Thyroid gland (tissue), 4 donors: ENCODE results near the gene OSBPL3. TPM values are rescaled to one million over a fixed set of nuclear protein-coding genes. Genes with fewer than 3 reads are reported as not detected.

Experiments
- DNase-seq, 2 donors: peaks; one replicate each; pipeline ENCODE4 v3.0.0-alpha.2; 2019
- H3K27ac ChIP-seq, 3 donors: fragments of 200-600 bp; sonication (generic); 1 replicate in 2 of 3; 2 replicates in 1 of 3; pipeline ENCODE4 v1.5.1; 2016 to 2019; ENCODE audit warnings: mild to moderate bottlenecking in 1 of 3, moderate library complexity in 1 of 3
- H3K27me3 ChIP-seq: fragments of 200-600 bp; sonication (generic); one replicate; pipeline ENCODE4 v1.5.1; 2019
- H3K36me3 ChIP-seq, 2 donors: fragments of 200-600 bp; sonication (generic); one replicate each; pipeline ENCODE4 v1.5.1; 2016 to 2019
- H3K4me1 ChIP-seq, 2 donors: fragments of 200-600 bp; sonication (generic); one replicate each; pipeline ENCODE4 v1.5.1; 2017 to 2019
- H3K4me3 ChIP-seq, 3 donors: fragments of 200-600 bp; sonication (generic); replicated peaks in 1 of 3; 1 replicate in 2 of 3; 2 replicates in 1 of 3; pipeline ENCODE4 v1.5.1; 2016; ENCODE audit warnings: mild to moderate bottlenecking in 1 of 3
- H3K9me3 ChIP-seq: fragments of 200-600 bp; sonication (generic); one replicate; pipeline ENCODE4 v1.5.1; 2017
- POLR2A ChIP-seq, 2 donors: fragments of 450-650 bp; IDR thresholded peaks; one replicate each; pipeline ENCODE4 v1.6.1; 2017; ENCODE audit warnings: antibody characterized with exemption in 2 of 2, mild to moderate bottlenecking in 2 of 2, moderate library complexity in 1 of 2
- WGBS, 2 donors: methylation state at CpG; one replicate each; pipeline ENCODE4 v1.1.5; 2017; 5-methylcytosine and 5-hydroxymethylcytosine counted together
- intact Hi-C: fragments of 100-400 bp; cut with DNase I; formaldehyde crosslinking; loops from one replicate; pipeline ENCODE4 v1.15.1; 2023
- total RNA-seq, 4 donors: library from RNA; depleted of rRNA; stranded (reverse); fragments of >200 nt; gene quantifications; one replicate each; pipeline ENCODE4 v1.2.3, GENCODE V29; 2016
- TF ChIP-seq, protein P1 (sequence below), 6 experiments: fragments of 200-600 bp in 3 of 6; fragments of 450-650 bp in 3 of 6; sonication (generic) in 3 of 6; IDR thresholded peaks; one replicate each; pipeline ENCODE4 v1.5.1; 2016 to 2019; ENCODE audit warnings: antibody characterized with exemption in 6 of 6, mild to moderate bottlenecking in 2 of 6, inconsistent platforms in 1 of 6, moderate library complexity in 1 of 6

The OSBPL3 gene
- total RNA-seq, 4 donors from 2014 or later = 22.1 to 41.7 (median 34.3) TPM

DNA sequence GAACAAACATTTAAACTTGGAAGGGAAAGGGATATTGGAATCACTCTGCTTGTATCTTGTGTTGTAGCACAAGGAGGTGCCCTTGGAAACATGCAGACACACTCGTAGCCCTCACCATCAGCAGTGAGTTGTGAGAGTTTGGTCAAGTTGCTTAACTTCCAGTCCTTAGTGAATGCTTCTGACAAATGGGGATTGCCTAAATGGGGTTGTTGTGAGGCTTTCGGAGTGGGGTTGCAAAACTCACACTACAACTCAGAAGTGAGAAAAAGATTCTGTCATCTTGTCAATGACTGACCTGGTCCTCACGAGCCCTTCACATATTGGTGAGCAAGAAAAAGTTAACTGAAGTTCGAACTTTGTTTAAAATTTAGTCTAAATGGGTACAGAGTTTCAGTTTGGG lies 193.7 kb downstream of the OSBPL3 start:
- Histone ChIP-seq H3K4me3 (no peak overlapping the region), H3K36me3 (no peaks in the 10 kb centered on the region), H3K4me1 (no peaks in the 10 kb centered on the region), H3K27ac (no peak overlapping the region), H3K9me3 (no peaks in the 10 kb centered on the region), H3K27me3 (no peaks in the 10 kb centered on the region)
- WGBS, 2 donors = 88 to 95% methylated on average over 4 of the region's 4 CpGs
- intact Hi-C loops = no loop called here
- TF ChIP-seq, protein P1, sequence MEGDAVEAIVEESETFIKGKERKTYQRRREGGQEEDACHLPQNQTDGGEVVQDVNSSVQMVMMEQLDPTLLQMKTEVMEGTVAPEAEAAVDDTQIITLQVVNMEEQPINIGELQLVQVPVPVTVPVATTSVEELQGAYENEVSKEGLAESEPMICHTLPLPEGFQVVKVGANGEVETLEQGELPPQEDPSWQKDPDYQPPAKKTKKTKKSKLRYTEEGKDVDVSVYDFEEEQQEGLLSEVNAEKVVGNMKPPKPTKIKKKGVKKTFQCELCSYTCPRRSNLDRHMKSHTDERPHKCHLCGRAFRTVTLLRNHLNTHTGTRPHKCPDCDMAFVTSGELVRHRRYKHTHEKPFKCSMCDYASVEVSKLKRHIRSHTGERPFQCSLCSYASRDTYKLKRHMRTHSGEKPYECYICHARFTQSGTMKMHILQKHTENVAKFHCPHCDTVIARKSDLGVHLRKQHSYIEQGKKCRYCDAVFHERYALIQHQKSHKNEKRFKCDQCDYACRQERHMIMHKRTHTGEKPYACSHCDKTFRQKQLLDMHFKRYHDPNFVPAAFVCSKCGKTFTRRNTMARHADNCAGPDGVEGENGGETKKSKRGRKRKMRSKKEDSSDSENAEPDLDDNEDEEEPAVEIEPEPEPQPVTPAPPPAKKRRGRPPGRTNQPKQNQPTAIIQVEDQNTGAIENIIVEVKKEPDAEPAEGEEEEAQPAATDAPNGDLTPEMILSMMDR (IDR thresholded peaks at IDR 0.05) = no peak
- TF ChIP-seq POLR2A (IDR thresholded peaks at IDR 0.05) = no peak
- DNase-seq = no peak

- TF ChIP-seq, protein P1 (IDR thresholded peaks at IDR 0.05) = no peak
- TF ChIP-seq POLR2A (IDR thresholded peaks at IDR 0.05) = no peak
- intact Hi-C loops = no loop called here
- H3K9me3 ChIP-seq = no peaks in the 10 kb centered on the region
These were observed 195.7 kb downstream of the OSBPL3 start for GRCh38 chr7:24784277-24784676.

GRCh38 chr7:24783698-24784097 lies 196.3 kb downstream of the OSBPL3 start:
- TF ChIP-seq, protein P1 (IDR thresholded peaks at IDR 0.05) = no peak
- no peak for TF ChIP-seq POLR2A (IDR thresholded peaks at IDR 0.05)
- H3K27me3 ChIP-seq = no peaks in the 10 kb centered on the region
- H3K4me3 ChIP-seq = no peak overlapping the region
- no peaks in the 10 kb centered on the region for H3K36me3 ChIP-seq
- WGBS, 2 donors = 86 to 96% methylated on average over 2 of the region's 2 CpGs
- no peak overlapping the region for H3K27ac ChIP-seq
- intact Hi-C loops = no loop called here
- no peaks in the 10 kb centered on the region for H3K4me1 ChIP-seq
- DNase-seq = no peak
- no peaks in the 10 kb centered on the region for H3K9me3 ChIP-seq

More at GRCh38 chr7:24784277-24784676, 195.7 kb downstream of the OSBPL3 start:
- no peak overlapping the region for H3K4me3 ChIP-seq
- H3K4me1 ChIP-seq = no peaks in the 10 kb centered on the region
- no peak for DNase-seq
- 94 to 95% methylated on average over 5 of the region's 5 CpGs for WGBS, 2 donors
- no peak overlapping the region for H3K27ac ChIP-seq
- H3K36me3 ChIP-seq = no peaks in the 10 kb centered on the region
- no peaks in the 10 kb centered on the region for H3K27me3 ChIP-seq

DNA sequence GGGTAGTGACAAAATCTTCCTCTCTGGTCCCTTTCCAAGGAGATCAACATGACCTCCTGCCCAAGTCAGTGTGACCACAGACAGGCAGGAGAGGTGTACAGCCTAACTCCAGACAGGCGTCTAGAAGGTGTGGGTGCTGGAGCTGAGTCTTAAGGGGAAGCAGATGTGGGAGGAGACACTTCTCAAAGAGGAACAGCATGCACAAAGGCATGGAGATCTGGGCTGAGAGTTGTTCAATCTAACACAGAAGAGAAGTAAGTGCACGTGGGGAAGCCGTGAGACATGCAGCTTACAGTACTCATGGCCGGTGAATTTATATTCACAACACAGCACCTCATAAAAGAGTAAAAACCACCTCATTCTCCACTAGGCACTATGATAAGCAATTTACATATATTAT lies 198.9 kb downstream of the OSBPL3 start:
- Histone ChIP-seq H3K4me3 (no peak overlapping the region), H3K27me3 (no peaks in the 10 kb centered on the region), H3K36me3 (no peaks in the 10 kb centered on the region), H3K4me1 (no peaks in the 10 kb centered on the region), H3K9me3 (no peaks in the 10 kb centered on the region), H3K27ac (no peak overlapping the region)
- no peak for TF ChIP-seq POLR2A (IDR thresholded peaks at IDR 0.05)
- TF ChIP-seq, protein P1 (IDR thresholded peaks at IDR 0.05) = no peak
- intact Hi-C loops = no loop called here
- WGBS, 2 donors = 90 to 99% methylated on average over 4 of the region's 4 CpGs
- DNase-seq = no peak

GRCh38 chr7:24779283-24779655 lies 200.7 kb downstream of the OSBPL3 start:
- TF ChIP-seq, protein P1 (IDR thresholded peaks at IDR 0.05) = no peak
- no peak for TF ChIP-seq POLR2A (IDR thresholded peaks at IDR 0.05)
- Histone ChIP-seq H3K36me3 (no peaks in the 10 kb centered on the region), H3K27ac (no peak overlapping the region), H3K9me3 (no peaks in the 10 kb centered on the region), H3K27me3 (no peaks in the 10 kb centered on the region), H3K4me1 (no peaks in the 10 kb centered on the region), H3K4me3 (no peak overlapping the region)
- DNase-seq = no peak
- 94% methylated on average over 2 of the region's 2 CpGs for WGBS, 2 donors
- intact Hi-C loops = no loop called here
